GM12872 (cell line): ENCODE measurements around the gene FICD.

Source experiments
- CTCF ChIP-seq: IDR thresholded peaks from 3 replicates; pipeline ENCODE4 v1.5.1; 2011; ENCODE audit warnings: low read depth, mild to moderate bottlenecking, low read length, moderate library complexity; ENCODE audit not compliant: insufficient read depth

FICD gene

DNA sequence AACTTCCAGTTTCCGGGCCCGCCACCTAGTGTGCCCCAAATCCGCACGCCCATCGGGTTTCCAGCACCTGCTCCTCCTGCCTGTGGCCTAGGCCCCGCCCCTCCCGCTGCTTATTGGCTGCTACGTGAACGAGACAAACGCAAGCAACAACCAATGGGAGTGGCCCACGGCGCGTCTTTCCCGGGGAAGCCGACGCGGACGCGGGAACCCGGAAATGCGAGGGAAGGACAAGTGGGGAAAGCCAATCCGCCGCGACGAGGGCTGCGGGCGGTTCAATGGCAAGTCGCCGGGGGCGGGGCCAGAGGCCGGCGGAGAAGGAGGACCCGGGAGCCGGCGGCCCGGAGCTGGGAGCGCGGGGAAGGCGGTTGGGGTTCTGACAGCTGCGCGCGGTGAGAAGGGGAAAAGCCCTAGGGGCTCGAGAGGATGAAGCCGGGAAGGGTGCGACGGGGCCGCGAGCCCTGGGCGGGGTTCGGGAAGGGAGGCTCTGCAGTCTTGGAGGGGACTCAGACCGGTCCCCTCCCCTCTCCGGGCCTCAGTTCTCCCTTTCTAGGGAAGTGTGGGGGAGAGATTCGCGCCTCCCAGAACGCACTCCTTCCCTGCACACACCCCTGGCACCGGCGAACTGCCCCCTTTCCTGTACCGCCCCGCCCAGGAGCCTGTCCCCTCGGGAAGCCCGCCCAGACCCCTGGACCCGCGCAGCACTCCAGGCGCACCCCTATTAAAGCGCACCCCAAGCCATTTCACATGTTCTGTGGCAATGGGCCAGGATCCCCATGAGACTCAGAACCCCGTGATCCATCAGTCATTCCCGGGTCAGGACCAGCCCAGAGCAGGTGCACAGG is at the start of gene FICD:
Gene FICD, plus strand, starts transcription at position 305 of the 842 bp plus-strand sequence. CDS start 1,696 bp downstream, outside the sequence.
- no peak for TF ChIP-seq CTCF

DNA sequence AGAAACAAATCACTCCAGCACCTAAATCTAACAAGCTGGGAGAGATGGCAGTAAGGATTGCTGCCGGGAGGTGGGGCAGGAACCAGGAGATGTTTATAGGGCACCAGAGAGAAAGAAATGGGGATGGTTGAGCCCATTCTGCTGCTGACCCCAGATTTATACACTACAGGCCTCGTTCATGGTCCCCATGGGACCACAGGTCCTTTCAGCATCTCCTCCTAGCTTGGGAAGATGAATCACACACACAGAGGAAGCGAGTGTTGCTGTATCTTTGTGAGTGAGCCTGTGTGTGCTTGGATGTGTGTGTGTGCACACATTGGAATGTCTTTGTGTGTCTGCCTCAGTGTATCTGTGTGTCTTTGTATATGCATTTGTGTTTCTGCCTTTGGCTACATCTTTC is 49.7 kb upstream of the FICD start:
- no peak for TF ChIP-seq CTCF

DNA sequence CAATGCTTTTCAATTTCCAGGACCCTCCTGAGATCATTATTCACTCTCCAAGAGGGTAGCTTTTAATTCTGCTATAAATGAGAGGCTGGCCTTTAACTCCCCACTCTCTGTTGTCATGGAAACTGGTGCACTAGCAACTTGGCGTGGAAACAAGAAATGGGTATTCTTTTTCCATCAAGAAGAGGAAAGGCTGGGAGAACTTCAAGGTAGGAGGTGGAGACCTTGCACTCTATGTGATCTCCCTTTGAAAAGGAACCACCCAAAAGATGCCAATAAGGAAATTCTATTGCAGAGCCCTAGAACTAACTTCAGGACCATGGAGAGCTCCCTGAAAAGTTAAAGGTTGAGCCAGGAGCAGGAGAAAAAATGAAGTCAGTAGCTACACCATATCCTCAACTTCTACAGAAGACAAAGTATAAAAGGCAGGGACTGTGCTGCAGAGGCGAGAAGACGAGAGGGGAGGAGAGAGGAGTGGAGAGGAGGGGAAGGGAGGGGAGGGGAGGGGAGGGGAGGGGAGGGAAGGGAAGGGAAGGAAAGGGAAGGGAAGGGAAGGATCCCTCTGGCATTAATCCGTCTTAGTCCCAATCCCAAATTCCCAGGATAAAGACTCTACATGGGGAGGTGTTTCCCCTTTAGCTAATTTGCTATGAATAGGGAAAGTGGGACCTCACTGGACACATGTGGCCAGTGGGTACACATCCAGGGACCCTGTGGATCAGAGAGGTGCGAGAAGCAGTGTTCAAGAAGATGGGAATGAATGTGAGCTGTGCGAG is 46.7 kb upstream of the FICD start:
- TF ChIP-seq CTCF = no peak

GRCh38 chr12:108473400-108474055 is 41.5 kb upstream of the FICD start:
- TF ChIP-seq CTCF = no peak

- no peak for TF ChIP-seq CTCF
These were observed 39.7 kb upstream of the FICD start for GRCh38 chr12:108475396-108475795.

DNA sequence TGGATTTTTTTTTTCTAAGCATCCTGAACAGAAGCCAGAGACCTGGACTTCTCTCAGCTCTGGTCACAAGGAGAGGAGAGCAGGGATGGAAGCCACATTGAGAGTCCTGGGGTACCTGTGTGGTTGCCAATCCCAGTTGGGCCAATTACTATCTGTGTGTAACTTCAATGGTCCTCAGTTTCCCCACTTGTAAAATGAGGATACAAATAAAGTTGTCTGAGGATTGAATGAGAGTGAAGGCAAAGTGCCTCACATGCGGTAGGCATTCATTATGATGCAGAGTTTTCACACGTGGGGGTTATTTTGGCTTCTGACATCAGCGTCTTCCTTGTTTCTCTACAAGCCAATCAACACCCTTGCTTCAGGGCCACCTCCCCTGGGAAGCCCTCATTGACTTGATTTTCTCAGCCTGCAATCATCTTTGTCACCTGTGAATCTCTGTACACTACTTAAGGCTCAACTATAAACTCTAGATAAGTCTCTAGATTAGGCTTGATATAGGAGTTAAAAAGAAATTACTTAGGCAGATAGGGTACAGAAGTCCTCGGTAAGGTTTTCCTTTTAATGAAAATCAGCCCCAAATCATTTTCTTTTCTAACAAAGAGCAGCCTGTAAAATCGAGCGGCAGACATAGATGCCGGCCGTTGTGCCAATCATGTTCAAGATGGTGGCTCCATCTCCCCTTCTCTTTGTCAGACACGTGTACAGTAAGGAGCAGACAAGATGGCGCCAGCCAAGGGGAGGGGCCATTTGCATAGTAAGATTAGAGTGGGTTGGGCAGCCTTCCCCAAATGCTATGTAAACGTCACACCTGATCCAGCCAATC is 37.8 kb upstream of the FICD start:
- no peak for TF ChIP-seq CTCF
